GM20000 (cell line): ENCODE measurements around the gene PPA1.
A peak's percentile ranks its signal among the peaks of the same experiment; 100 is the strongest.
"Not testable (repeated sequence)": the region's sequence is repeated elsewhere in the genome, so short reads cannot be mapped to it uniquely, and the experiment has no call there.

Experiments used
- DNase-seq: peaks from one replicate; pipeline ENCODE4 v3.0.0; 2012; ENCODE audit warnings: low spot score
- CTCF ChIP-seq: IDR thresholded peaks from 2 replicates; pipeline ENCODE4 v1.5.1; 2012; ENCODE audit warnings: mild to moderate bottlenecking, control low read depth; ENCODE audit errors: extremely low read depth, missing control alignments

PPA1 gene

GRCh38 chr10:70254778-70255328, 21.6 kb upstream of the PPA1 start:
- DNase-seq = no peak
- no peak for TF ChIP-seq CTCF

- DNase-seq = no peak
- no peak for TF ChIP-seq CTCF
Measured at GRCh38 chr10:70253878-70254765, 20.9 kb upstream of the PPA1 start.

GRCh38 chr10:70250961-70251680, 17.9 kb upstream of the PPA1 start:
- no peak for TF ChIP-seq CTCF
- DNase-seq = no peak

GRCh38 chr10:70247360-70247759, 14.1 kb upstream of the PPA1 start:
- peak; percentile 1 for DNase-seq
- TF ChIP-seq CTCF = no peak

- no peak for DNase-seq
- no peak for TF ChIP-seq CTCF
Measured at GRCh38 chr10:70241081-70241480, 7.9 kb upstream of the PPA1 start.

GRCh38 chr10:70239986-70240385, 6.8 kb upstream of the PPA1 start:
- not testable (repeated sequence) for DNase-seq

GRCh38 chr10:70239077-70239976, 6.1 kb upstream of the PPA1 start:
- not testable (repeated sequence) for DNase-seq

GRCh38 chr10:70237958-70238536, 4.8 kb upstream of the PPA1 start:
- DNase-seq = not testable (repeated sequence)
